ENCODE measurements around the gene IVL. TPM values are rescaled to one million over a fixed set of nuclear protein-coding genes. Genes with fewer than 3 reads are reported as not detected.

Gene IVL
- polyA plus RNA-seq, 3 donors from 2014 or later: not detected

GRCh38 chr1:152946248-152946647, 37.9 kb downstream of the IVL start:
- Mint-ChIP-seq H3K4me1 (no peaks in the 10 kb centered on the region), H3K36me3 (no peaks in the 10 kb centered on the region), H3K4me3 (no peak overlapping the region)

GRCh38 chr1:152946651-152947256, 38.4 kb downstream of the IVL start, which contains the start of gene SPRR5:
Gene SPRR5, plus strand, starts transcription at chr1:152947206. Its CDS starts 1,349 bp downstream, at chr1:152948555.
- no peaks in the 10 kb centered on the region for H3K9me3 Mint-ChIP-seq
- no peaks in the 10 kb centered on the region for H3K36me3 Mint-ChIP-seq
- no peak within 1 kb of the TSS for H3K27ac Mint-ChIP-seq
- H3K4me3 Mint-ChIP-seq: no peak within 1 kb of the TSS
- H3K4me1 Mint-ChIP-seq: no peaks in the 10 kb centered on the region
- peaks cover 0 to 9% (median 5%) of the 10 kb centered on the region in 3 donors for H3K27me3 Mint-ChIP-seq (ENCODE audit: low read depth in 3 of 3)
- no peak for DNase-seq

More at GRCh38 chr1:152946248-152946647, 37.9 kb downstream of the IVL start:
- Mint-ChIP-seq H3K27ac (no peak overlapping the region), H3K9me3 (no peaks in the 10 kb centered on the region), H3K27me3 (ENCODE audit: low read depth in 3 of 3) (peaks cover 0 to 9% (median 4%) of the 10 kb centered on the region in 3 donors)
- no peak for DNase-seq

GRCh38 chr1:152951711-152952110, 43.4 kb downstream of the IVL start:
- Mint-ChIP-seq H3K4me3 (no peak overlapping the region), H3K4me1 (no peaks in the 10 kb centered on the region), H3K27me3 (ENCODE audit: low read depth in 3 of 3) (peaks cover 0 to 7% (median 3%) of the 10 kb centered on the region in 3 donors), H3K36me3 (no peaks in the 10 kb centered on the region), H3K9me3 (no peaks in the 10 kb centered on the region), H3K27ac (no peak overlapping the region)
- DNase-seq: no peak

GRCh38 chr1:152953761-152954160, 45.4 kb downstream of the IVL start:
- Mint-ChIP-seq H3K4me3 (no peak overlapping the region), H3K9me3 (no peaks in the 10 kb centered on the region), H3K27ac (no peak overlapping the region), H3K36me3 (no peaks in the 10 kb centered on the region), H3K4me1 (no peaks in the 10 kb centered on the region), H3K27me3 (ENCODE audit: low read depth in 3 of 3) (peaks cover under 1 to 5% (median 3%) of the 10 kb centered on the region in 3 donors)
- no peak for DNase-seq

GRCh38 chr1:152954436-152954835, 46.1 kb downstream of the IVL start:
- Mint-ChIP-seq H3K4me1 (no peaks in the 10 kb centered on the region), H3K27me3 (ENCODE audit: low read depth in 3 of 3) (peaks cover 2 to 5% (median 5%) of the 10 kb centered on the region in 3 donors), H3K36me3 (no peaks in the 10 kb centered on the region), H3K27ac (no peak overlapping the region), H3K9me3 (no peaks in the 10 kb centered on the region), H3K4me3 (no peak overlapping the region)
- DNase-seq: no peak

- Mint-ChIP-seq H3K27me3 (ENCODE audit: low read depth in 3 of 3) (peaks cover 4 to 7% (median 6%) of the 10 kb centered on the region in 3 donors), H3K36me3 (no peaks in the 10 kb centered on the region), H3K9me3 (no peaks in the 10 kb centered on the region), H3K4me3 (no peak overlapping the region), H3K27ac (no peak overlapping the region), H3K4me1 (peaks cover 0 to 1% of the 10 kb centered on the region in 2 donors)
- no peak for DNase-seq
Measured at GRCh38 chr1:152957561-152957960, 49.2 kb downstream of the IVL start.

- no peaks in the 10 kb centered on the region for H3K9me3 Mint-ChIP-seq
- no peaks in the 10 kb centered on the region for H3K36me3 Mint-ChIP-seq
- no peak for DNase-seq
- H3K27ac Mint-ChIP-seq: no peak overlapping the region
- peaks cover 4 to 9% (median 7%) of the 10 kb centered on the region in 3 donors for H3K27me3 Mint-ChIP-seq (ENCODE audit: low read depth in 3 of 3)
- no peak overlapping the region for H3K4me3 Mint-ChIP-seq
- peaks cover 0 to 1% of the 10 kb centered on the region in 2 donors for H3K4me1 Mint-ChIP-seq
Measured at GRCh38 chr1:152959273-152959672, 50.9 kb downstream of the IVL start.

- Mint-ChIP-seq H3K4me3 (no peak overlapping the region), H3K36me3 (no peaks in the 10 kb centered on the region)
Measured at GRCh38 chr1:152959801-152960451, 51.6 kb downstream of the IVL start.

GRCh38 chr1:152960452-152961044, 52.2 kb downstream of the IVL start:
- Mint-ChIP-seq H3K27me3 (ENCODE audit: low read depth in 3 of 3) (peaks cover 4 to 8% (median 8%) of the 10 kb centered on the region in 3 donors), H3K4me3 (no peak overlapping the region), H3K4me1 (peaks cover 0 to 1% of the 10 kb centered on the region in 2 donors), H3K9me3 (peaks cover 0 to 1% (median 0%) of the 10 kb centered on the region in 6 donors), H3K27ac (no peak overlapping the region), H3K36me3 (no peaks in the 10 kb centered on the region)
- no peak for DNase-seq

More at GRCh38 chr1:152959801-152960451, 51.6 kb downstream of the IVL start:
- DNase-seq: no peak
- peaks cover 0 to 1% (median 0%) of the 10 kb centered on the region in 6 donors for H3K9me3 Mint-ChIP-seq
- peaks cover 0 to 1% of the 10 kb centered on the region in 2 donors for H3K4me1 Mint-ChIP-seq
- H3K27me3 Mint-ChIP-seq (ENCODE audit: low read depth in 3 of 3): peaks cover 4 to 8% (median 7%) of the 10 kb centered on the region in 3 donors
- H3K27ac Mint-ChIP-seq: no peak overlapping the region

Other genes with a start within 250 kb of the IVL start
- not detected for gene LCE2D, start 245.2 kb upstream of the IVL start, polyA plus RNA-seq
- not detected for gene LCE2C, start 233.3 kb upstream of the IVL start, polyA plus RNA-seq
- gene LCE2B, start 222.4 kb upstream of the IVL start, polyA plus RNA-seq: not detected
- not detected for gene LCE2A, start 210.2 kb upstream of the IVL start, polyA plus RNA-seq
- not detected for gene LCE4A, start 200.4 kb upstream of the IVL start, polyA plus RNA-seq
- not detected for gene KPRP, start 150.5 kb upstream of the IVL start, polyA plus RNA-seq
- not detected for gene LCE1F, start 133.4 kb upstream of the IVL start, polyA plus RNA-seq
- not detected for gene LCE1E, start 122.3 kb upstream of the IVL start, polyA plus RNA-seq
- not detected for gene LCE1D, start 111.8 kb upstream of the IVL start, polyA plus RNA-seq
- not detected for gene LCE1C, start 101.9 kb upstream of the IVL start, polyA plus RNA-seq
- gene LCE1B, start 96.6 kb upstream of the IVL start, polyA plus RNA-seq: not detected
- not detected for gene LCE1A, start 81.1 kb upstream of the IVL start, polyA plus RNA-seq
- gene LCE6A, start 65.7 kb upstream of the IVL start, polyA plus RNA-seq: not detected
- not detected for gene LCE7A, start 48.5 kb upstream of the IVL start, polyA plus RNA-seq
- gene SMCP, start 30.2 kb upstream of the IVL start, polyA plus RNA-seq: not detected
- not detected for gene SPRR5, start 38.7 kb downstream of the IVL start, polyA plus RNA-seq
- gene SPRR4, start 62.1 kb downstream of the IVL start, polyA plus RNA-seq: not detected
- gene SPRR1A, start 75.5 kb downstream of the IVL start, polyA plus RNA-seq: not detected
- not detected for gene SPRR3, start 93.2 kb downstream of the IVL start, polyA plus RNA-seq
- gene SPRR1B, start 122.7 kb downstream of the IVL start, polyA plus RNA-seq: not detected
- gene SPRR2D, start 132.6 kb downstream of the IVL start, polyA plus RNA-seq: not detected
- gene SPRR2A, start 149.0 kb downstream of the IVL start, polyA plus RNA-seq: not detected
- not detected for gene SPRR2B, start 163.1 kb downstream of the IVL start, polyA plus RNA-seq
- gene SPRR2E, start 186.0 kb downstream of the IVL start, polyA plus RNA-seq: not detected
- not detected for gene SPRR2F, start 205.0 kb downstream of the IVL start, polyA plus RNA-seq
- not detected for gene SPRR2G, start 242.3 kb downstream of the IVL start, polyA plus RNA-seq

All from immature natural killer cell (primary cell).